ENCODE data around the gene NAB1.

The NAB1 gene

GRCh38 chr2:190618030-190618429, 30.9 kb upstream of the NAB1 start:
- H3K27ac ChIP-seq (ENCODE audit: low read depth, low read length): no peak overlapping the region
- no peaks in the 10 kb centered on the region for H3K36me3 ChIP-seq (ENCODE audit: insufficient read depth, low read length)
- H3K9me3 ChIP-seq (ENCODE audit: low read length): no peaks in the 10 kb centered on the region

GRCh38 chr2:190625691-190626090, 23.2 kb upstream of the NAB1 start:
- H3K4me1 ChIP-seq (ENCODE audit: insufficient read depth, low read length): peaks cover 21% of the 10 kb centered on the region
- no peaks in the 10 kb centered on the region for H3K9me3 ChIP-seq (ENCODE audit: low read length)
- H3K9ac ChIP-seq (ENCODE audit: low read length): no peak overlapping the region
- no peaks in the 10 kb centered on the region for H3K27me3 ChIP-seq (ENCODE audit: control insufficient read depth in 1 of 2, insufficient read depth in 2 of 2, low read length in 2 of 2)
- H3K4me3 ChIP-seq (ENCODE audit: low read depth in 1 of 2, low read length in 2 of 2): no peak overlapping the region
- H3K36me3 ChIP-seq (ENCODE audit: insufficient read depth, low read length): no peaks in the 10 kb centered on the region
- H3K27ac ChIP-seq (ENCODE audit: low read depth, low read length): no peak overlapping the region

More at GRCh38 chr2:190618030-190618429, 30.9 kb upstream of the NAB1 start:
- H3K4me1 ChIP-seq (ENCODE audit: insufficient read depth, low read length): no peaks in the 10 kb centered on the region
- no peak overlapping the region for H3K9ac ChIP-seq (ENCODE audit: low read length)
- no peaks in the 10 kb centered on the region for H3K27me3 ChIP-seq (ENCODE audit: control insufficient read depth in 1 of 2, insufficient read depth in 2 of 2, low read length in 2 of 2)
- H3K4me3 ChIP-seq (ENCODE audit: low read depth in 1 of 2, low read length in 2 of 2): no peak overlapping the region

- Histone ChIP-seq H3K36me3 (ENCODE audit: insufficient read depth, low read length) (no peaks in the 10 kb centered on the region), H3K27ac (ENCODE audit: low read depth, low read length) (no peak overlapping the region), H3K4me3 (ENCODE audit: low read depth in 1 of 2, low read length in 2 of 2) (no peak overlapping the region), H3K4me1 (ENCODE audit: insufficient read depth, low read length) (peaks cover 21% of the 10 kb centered on the region), H3K27me3 (ENCODE audit: control insufficient read depth in 1 of 2, insufficient read depth in 2 of 2, low read length in 2 of 2) (no peaks in the 10 kb centered on the region), H3K9ac (ENCODE audit: low read length) (no peak overlapping the region), H3K9me3 (ENCODE audit: low read length) (no peaks in the 10 kb centered on the region)
Measured at GRCh38 chr2:190626641-190627210, 22.2 kb upstream of the NAB1 start.

GRCh38 chr2:190627448-190628412, 21.2 kb upstream of the NAB1 start:
- Histone ChIP-seq H3K4me3 (ENCODE audit: low read depth in 1 of 2, low read length in 2 of 2) (peak overlapping the region in 1 of 2 donors; percentile 44), H3K27ac (ENCODE audit: low read depth, low read length) (peak overlapping the region; percentile 46), H3K9ac (ENCODE audit: low read length) (peak overlapping the region; percentile 0), H3K4me1 (ENCODE audit: insufficient read depth, low read length) (peaks cover 21% of the 10 kb centered on the region), H3K36me3 (ENCODE audit: insufficient read depth, low read length) (no peaks in the 10 kb centered on the region), H3K9me3 (ENCODE audit: low read length) (no peaks in the 10 kb centered on the region), H3K27me3 (ENCODE audit: control insufficient read depth in 1 of 2, insufficient read depth in 2 of 2, low read length in 2 of 2) (no peaks in the 10 kb centered on the region)

GRCh38 chr2:190628591-190629319, 20.1 kb upstream of the NAB1 start:
- Histone ChIP-seq H3K4me1 (ENCODE audit: insufficient read depth, low read length) (peaks cover 21% of the 10 kb centered on the region), H3K27ac (ENCODE audit: low read depth, low read length) (peak overlapping the region; percentile 46), H3K27me3 (ENCODE audit: control insufficient read depth in 1 of 2, insufficient read depth in 2 of 2, low read length in 2 of 2) (no peaks in the 10 kb centered on the region), H3K4me3 (ENCODE audit: low read depth in 1 of 2, low read length in 2 of 2) (peak overlapping the region in 1 of 2 donors; percentile 44), H3K9ac (ENCODE audit: low read length) (peak overlapping the region; percentile 0), H3K9me3 (ENCODE audit: low read length) (no peaks in the 10 kb centered on the region), H3K36me3 (ENCODE audit: insufficient read depth, low read length) (no peaks in the 10 kb centered on the region)

GRCh38 chr2:190634381-190634780, 14.5 kb upstream of the NAB1 start:
- peaks cover 30% of the 10 kb centered on the region for H3K4me1 ChIP-seq (ENCODE audit: insufficient read depth, low read length)
- no peaks in the 10 kb centered on the region for H3K27me3 ChIP-seq (ENCODE audit: control insufficient read depth in 1 of 2, insufficient read depth in 2 of 2, low read length in 2 of 2)
- H3K36me3 ChIP-seq (ENCODE audit: insufficient read depth, low read length): no peaks in the 10 kb centered on the region
- H3K27ac ChIP-seq (ENCODE audit: low read depth, low read length): no peak overlapping the region
- no peaks in the 10 kb centered on the region for H3K9me3 ChIP-seq (ENCODE audit: low read length)
- no peak overlapping the region for H3K9ac ChIP-seq (ENCODE audit: low read length)
- no peak overlapping the region for H3K4me3 ChIP-seq (ENCODE audit: low read depth in 1 of 2, low read length in 2 of 2)

- H3K4me3 ChIP-seq (ENCODE audit: low read depth in 1 of 2, low read length in 2 of 2): no peak overlapping the region
- no peak overlapping the region for H3K9ac ChIP-seq (ENCODE audit: low read length)
- H3K27ac ChIP-seq (ENCODE audit: low read depth, low read length): no peak overlapping the region
- H3K36me3 ChIP-seq (ENCODE audit: insufficient read depth, low read length): no peaks in the 10 kb centered on the region
- H3K9me3 ChIP-seq (ENCODE audit: low read length): no peaks in the 10 kb centered on the region
- no peaks in the 10 kb centered on the region for H3K27me3 ChIP-seq (ENCODE audit: control insufficient read depth in 1 of 2, insufficient read depth in 2 of 2, low read length in 2 of 2)
- peaks cover 30% of the 10 kb centered on the region for H3K4me1 ChIP-seq (ENCODE audit: insufficient read depth, low read length)
Measured at GRCh38 chr2:190635781-190636180, 13.1 kb upstream of the NAB1 start.

GRCh38 chr2:190636361-190636760, 12.5 kb upstream of the NAB1 start:
- Histone ChIP-seq H3K4me1 (ENCODE audit: insufficient read depth, low read length) (peaks cover 36% of the 10 kb centered on the region), H3K4me3 (ENCODE audit: low read depth in 1 of 2, low read length in 2 of 2) (no peak overlapping the region), H3K27ac (ENCODE audit: low read depth, low read length) (no peak overlapping the region), H3K9me3 (ENCODE audit: low read length) (no peaks in the 10 kb centered on the region), H3K27me3 (ENCODE audit: control insufficient read depth in 1 of 2, insufficient read depth in 2 of 2, low read length in 2 of 2) (no peaks in the 10 kb centered on the region), H3K9ac (ENCODE audit: low read length) (no peak overlapping the region), H3K36me3 (ENCODE audit: insufficient read depth, low read length) (no peaks in the 10 kb centered on the region)

- H3K27ac ChIP-seq (ENCODE audit: low read depth, low read length): peak overlapping the region; percentile 70
- no peaks in the 10 kb centered on the region for H3K36me3 ChIP-seq (ENCODE audit: insufficient read depth, low read length)
- H3K27me3 ChIP-seq (ENCODE audit: control insufficient read depth in 1 of 2, insufficient read depth in 2 of 2, low read length in 2 of 2): no peaks in the 10 kb centered on the region
- peaks cover 42% of the 10 kb centered on the region for H3K4me1 ChIP-seq (ENCODE audit: insufficient read depth, low read length)
- H3K9ac ChIP-seq (ENCODE audit: low read length): no peak overlapping the region
- no peak overlapping the region for H3K4me3 ChIP-seq (ENCODE audit: low read depth in 1 of 2, low read length in 2 of 2)
- H3K9me3 ChIP-seq (ENCODE audit: low read length): no peaks in the 10 kb centered on the region
Measured at GRCh38 chr2:190637281-190637734, 11.6 kb upstream of the NAB1 start.

GRCh38 chr2:190637903-190638618, 10.8 kb upstream of the NAB1 start:
- no peaks in the 10 kb centered on the region for H3K36me3 ChIP-seq (ENCODE audit: insufficient read depth, low read length)
- no peaks in the 10 kb centered on the region for H3K9me3 ChIP-seq (ENCODE audit: low read length)
- no peak overlapping the region for H3K4me3 ChIP-seq (ENCODE audit: low read depth in 1 of 2, low read length in 2 of 2)
- peak overlapping the region; percentile 70 for H3K27ac ChIP-seq (ENCODE audit: low read depth, low read length)
- no peak overlapping the region for H3K9ac ChIP-seq (ENCODE audit: low read length)
- peaks cover 42% of the 10 kb centered on the region for H3K4me1 ChIP-seq (ENCODE audit: insufficient read depth, low read length)
- H3K27me3 ChIP-seq (ENCODE audit: control insufficient read depth in 1 of 2, insufficient read depth in 2 of 2, low read length in 2 of 2): no peaks in the 10 kb centered on the region

- no peak overlapping the region for H3K9ac ChIP-seq (ENCODE audit: low read length)
- H3K27me3 ChIP-seq (ENCODE audit: control insufficient read depth in 1 of 2, insufficient read depth in 2 of 2, low read length in 2 of 2): no peaks in the 10 kb centered on the region
- H3K4me3 ChIP-seq (ENCODE audit: low read depth in 1 of 2, low read length in 2 of 2): no peak overlapping the region
- H3K36me3 ChIP-seq (ENCODE audit: insufficient read depth, low read length): no peaks in the 10 kb centered on the region
- no peak overlapping the region for H3K27ac ChIP-seq (ENCODE audit: low read depth, low read length)
- no peaks in the 10 kb centered on the region for H3K9me3 ChIP-seq (ENCODE audit: low read length)
- H3K4me1 ChIP-seq (ENCODE audit: insufficient read depth, low read length): peaks cover 42% of the 10 kb centered on the region
Measured at GRCh38 chr2:190640117-190640516, 8.8 kb upstream of the NAB1 start.
